Endothelial cell (in vitro differentiated cells): ENCODE results near the gene WDR1. TPM values are rescaled to one million over a fixed set of nuclear protein-coding genes. Genes with fewer than 3 reads are reported as not detected.

ENCODE experiments used
- DNase-seq: peaks from one replicate; pipeline ENCODE4 v3.0.0; 2021; ENCODE audit warnings: low spot score
- H3K27ac Mint-ChIP-seq: one replicate; pipeline ENCODE4 v1.8.0; 2021; ENCODE audit warnings: mixed read lengths, inconsistent platforms; ENCODE audit not compliant: unreplicated experiment
- H3K27me3 Mint-ChIP-seq: one replicate; pipeline ENCODE4 v1.8.0; 2021; ENCODE audit warnings: mild to moderate bottlenecking, moderate library complexity, mixed read lengths, inconsistent platforms; ENCODE audit not compliant: unreplicated experiment
- H3K36me3 Mint-ChIP-seq: one replicate; pipeline ENCODE4 v1.8.0; 2021; ENCODE audit warnings: mild to moderate bottlenecking, low read depth, mixed read lengths, inconsistent platforms; ENCODE audit not compliant: unreplicated experiment
- H3K4me1 Mint-ChIP-seq: one replicate; pipeline ENCODE4 v1.8.0; 2021; ENCODE audit warnings: mild to moderate bottlenecking, mixed read lengths, inconsistent platforms; ENCODE audit not compliant: unreplicated experiment
- H3K4me3 Mint-ChIP-seq: one replicate; pipeline ENCODE4 v1.8.0; 2021; ENCODE audit warnings: mild to moderate bottlenecking, mixed read lengths, inconsistent platforms; ENCODE audit not compliant: unreplicated experiment
- H3K9me3 Mint-ChIP-seq: one replicate; pipeline ENCODE4 v1.8.0; 2021; ENCODE audit warnings: mixed read lengths, inconsistent platforms; ENCODE audit not compliant: unreplicated experiment
- CTCF ChIP-seq: fragments of 200-600 bp; sonication (generic); IDR thresholded peaks from one replicate; pipeline ENCODE4 v1.5.0; 2021; ENCODE audit warnings: antibody characterized with exemption; ENCODE audit not compliant: unreplicated experiment
- microRNA-seq: library from miRNA; unstranded; fragments of <30 nt; microRNA quantifications from one replicate; pipeline ENCODE4, GENCODE V29; 2020; ENCODE audit not compliant: unreplicated experiment
- total RNA-seq: library from RNA; stranded (reverse); fragmentation: NEBNext Ultra II Directional; extraction: Animal tissue kit (Norgen Biotek cat#: 25700); gene quantifications from one replicate; pipeline ENCODE4 v1.2.1, GENCODE V29; 2021; ENCODE audit not compliant: unreplicated experiment

Gene WDR1
- total RNA-seq, 1 donor from 2014 or later: 501 TPM

DNA sequence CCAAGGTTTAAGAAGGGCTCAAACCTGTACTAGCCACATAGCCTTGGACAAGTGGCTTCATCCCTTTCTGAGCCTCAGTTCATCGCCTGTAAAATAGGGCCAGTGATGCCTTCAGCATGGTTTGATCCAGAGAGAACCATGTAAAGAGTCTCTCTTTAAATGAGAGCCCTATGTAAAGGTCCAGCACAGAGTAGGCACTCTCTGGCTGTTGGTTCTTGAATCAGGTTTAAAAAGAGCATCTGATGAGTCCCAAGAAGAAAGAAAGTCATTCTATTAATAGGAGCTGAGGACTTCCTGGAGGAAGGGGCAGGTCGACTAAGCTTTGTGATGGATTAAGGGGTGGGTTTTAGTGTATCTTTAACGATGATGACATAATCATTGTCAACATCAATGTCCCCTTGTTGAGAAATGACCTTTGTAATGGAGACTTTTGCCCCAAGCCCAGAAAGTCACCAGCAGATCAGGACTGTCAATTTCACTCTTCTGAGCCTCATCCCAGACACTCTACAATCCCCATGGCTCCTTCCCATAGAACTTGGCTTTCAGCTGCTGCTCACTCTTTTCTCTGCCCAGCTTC, 91.3 kb downstream of the WDR1 start:
- peaks cover 5% of the 10 kb centered on the region for H3K27me3 Mint-ChIP-seq
- no peak overlapping the region for H3K4me3 Mint-ChIP-seq
- no peaks in the 10 kb centered on the region for H3K9me3 Mint-ChIP-seq
- no peak for TF ChIP-seq CTCF
- H3K27ac Mint-ChIP-seq: no peak overlapping the region
- no peak for DNase-seq
- H3K36me3 Mint-ChIP-seq: peaks cover 6% of the 10 kb centered on the region
- H3K4me1 Mint-ChIP-seq: no peaks in the 10 kb centered on the region

Small RNA genes lying within 50 kb of the gene (microRNA-seq; reads per million reads assigned to microRNA genes)
- gene MIR3138: 7.4 reads per million, percentile 55 among the genes with 10 or more reads in this experiment

Other genes starting within 250 kb of the WDR1 start
- gene SLC2A9, start 95.3 kb downstream of the WDR1 start, total RNA-seq: 0.72 TPM